Gastroesophageal sphincter (tissue), 4 donors: Measurements from ENCODE around the gene DFFB. TPM values are rescaled to one million over a fixed set of nuclear protein-coding genes. Genes with fewer than 3 reads are reported as not detected.
A peak's percentile ranks its signal among the peaks of the same experiment; 100 is the strongest.

ENCODE experiments used
- ATAC-seq: fragments of 150-250 bp; one replicate; pipeline ENCODE4 v1.9.1; 2016; ENCODE audit warnings: mild to moderate bottlenecking, moderate library complexity
- H3K27ac ChIP-seq, 4 donors: fragments of 200-600 bp; sonication (generic) in 3 of 4; 1 replicate in 3 of 4; 2 replicates in 1 of 4; pipeline ENCODE4 v1.5.1; 2016 to 2019
- H3K27me3 ChIP-seq: fragments of 200-600 bp; sonication (generic); one replicate; pipeline ENCODE4 v1.5.1; 2019
- H3K36me3 ChIP-seq, 2 donors: fragments of 200-600 bp; sonication (generic); one replicate each; pipeline ENCODE4 v1.5.1; 2019; ENCODE audit warnings: control low read depth in 1 of 2
- H3K4me1 ChIP-seq, 3 donors: fragments of 200-600 bp; sonication (generic); 1 replicate in 2 of 3; 2 replicates in 1 of 3; pipeline ENCODE4 v1.5.1; 2016 to 2019; ENCODE audit warnings: control low read depth in 2 of 3
- H3K4me3 ChIP-seq, 2 donors: fragments of 200-600 bp; sonication (generic); one replicate each; pipeline ENCODE4 v1.5.1; 2019; ENCODE audit warnings: mild to moderate bottlenecking in 1 of 2, moderate library complexity in 1 of 2
- H3K9me3 ChIP-seq, 3 donors: fragments of 200-600 bp; sonication (generic); one replicate each; pipeline ENCODE4 v1.5.1; 2017 to 2019; ENCODE audit warnings: control low read depth in 2 of 3
- CTCF ChIP-seq, 4 experiments: fragments of 200-600 bp in 2 of 4; fragments of 450-650 bp in 2 of 4; sonication (generic) in 1 of 4; IDR thresholded peaks; one replicate each; pipeline ENCODE4 v1.5.1; 2017 to 2019; ENCODE audit warnings: antibody characterized with exemption in 4 of 4, mild to moderate bottlenecking in 2 of 4, moderate library complexity in 2 of 4
- EP300 ChIP-seq: sonication (generic); formaldehyde crosslinking; IDR thresholded peaks from one replicate; pipeline ENCODE4 v1.6.1; 2017; ENCODE audit warnings: antibody characterized with exemption, mild to moderate bottlenecking
- POLR2A ChIP-seq, 2 donors: fragments of 450-650 bp; IDR thresholded peaks; one replicate each; pipeline ENCODE4 v1.6.1; 2017; ENCODE audit warnings: antibody characterized with exemption in 2 of 2, mild to moderate bottlenecking in 2 of 2, moderate library complexity in 1 of 2
- POLR2AphosphoS5 ChIP-seq: sonication (generic); formaldehyde crosslinking; IDR thresholded peaks from one replicate; pipeline ENCODE4 v1.6.1; 2017; ENCODE audit warnings: antibody characterized with exemption
- WGBS, 2 donors: methylation state at CpG; one replicate each; pipeline ENCODE4 v1.1.5; 2018; ENCODE audit warnings: low coverage in 1 of 2; 5-methylcytosine and 5-hydroxymethylcytosine counted together
- total RNA-seq, 4 donors: library from RNA; depleted of rRNA; stranded (reverse); fragments of >200 nt; gene quantifications; one replicate each; pipeline ENCODE4 v1.1.0, GENCODE V29; 2016

The DFFB gene
- total RNA-seq, 4 donors from 2014 or later = 1.9 to 14.6 (median 7.7) TPM

GRCh38 chr1:3858231-3858981, 1.1 kb downstream of the DFFB start:
- peak overlapping the region in 2 of 4 donors; percentile 83 to 85 for H3K27ac ChIP-seq
- H3K4me3 ChIP-seq = peak overlapping the region in 1 of 2 donors; percentile 96
- 41 to 58% methylated on average over 2 to 12 of the region's 34 CpGs for WGBS, 2 donors
- peaks cover 0 to 15% of the 10 kb centered on the region in 2 donors for H3K36me3 ChIP-seq
- no peaks in the 10 kb centered on the region for H3K27me3 ChIP-seq
- ATAC-seq = no peak
- H3K9me3 ChIP-seq = no peaks in the 10 kb centered on the region
- no peak for TF ChIP-seq POLR2A (IDR thresholded peaks at IDR 0.05)
- TF ChIP-seq CTCF (IDR thresholded peaks at IDR 0.05) = no peak
- no peak for TF ChIP-seq EP300
- no peak for TF ChIP-seq POLR2AphosphoS5
- peaks cover 0 to 34% (median 17%) of the 10 kb centered on the region in 3 donors for H3K4me1 ChIP-seq

- Histone ChIP-seq H3K4me1 (peaks cover 0 to 8% (median 0%) of the 10 kb centered on the region in 3 donors), H3K4me3 (no peak overlapping the region), H3K27me3 (no peaks in the 10 kb centered on the region), H3K27ac (no peak overlapping the region), H3K9me3 (no peaks in the 10 kb centered on the region), H3K36me3 (peaks cover 0 to 43% of the 10 kb centered on the region in 2 donors)
- TF ChIP-seq EP300 = no peak
- no peak for TF ChIP-seq CTCF (IDR thresholded peaks at IDR 0.05)
- TF ChIP-seq POLR2AphosphoS5 = no peak
- no peak for TF ChIP-seq POLR2A (IDR thresholded peaks at IDR 0.05)
- WGBS, 2 donors = 56 to 62% methylated on average over 12 of the region's 12 CpGs
- ATAC-seq = no peak
These were observed 6.1 kb downstream of the DFFB start for GRCh38 chr1:3863231-3863935.

GRCh38 chr1:3864884-3865283, 7.6 kb downstream of the DFFB start:
- Histone ChIP-seq H3K27me3 (no peaks in the 10 kb centered on the region), H3K4me3 (no peak overlapping the region), H3K9me3 (no peaks in the 10 kb centered on the region), H3K4me1 (no peaks in the 10 kb centered on the region), H3K27ac (no peak overlapping the region), H3K36me3 (peaks cover 0 to 54% of the 10 kb centered on the region in 2 donors)
- ATAC-seq = no peak
- TF ChIP-seq EP300 = no peak
- no peak for TF ChIP-seq POLR2A (IDR thresholded peaks at IDR 0.05)
- TF ChIP-seq CTCF (IDR thresholded peaks at IDR 0.05) = no peak
- no peak for TF ChIP-seq POLR2AphosphoS5
- WGBS, 2 donors = 80 to 89% methylated on average over 5 to 6 of the region's 6 CpGs

- WGBS, 2 donors = 60 to 74% methylated on average over 2 to 16 of the region's 18 CpGs
- Histone ChIP-seq H3K4me3 (no peak overlapping the region), H3K27ac (no peak overlapping the region), H3K9me3 (no peaks in the 10 kb centered on the region), H3K4me1 (no peaks in the 10 kb centered on the region), H3K36me3 (peaks cover 0 to 54% of the 10 kb centered on the region in 2 donors), H3K27me3 (no peaks in the 10 kb centered on the region)
- TF ChIP-seq CTCF (IDR thresholded peaks at IDR 0.05) (no peak), POLR2AphosphoS5 (no peak), EP300 (no peak), POLR2A (IDR thresholded peaks at IDR 0.05) (no peak)
- no peak for ATAC-seq
These were observed 8.4 kb downstream of the DFFB start for GRCh38 chr1:3865606-3866160.
